ENCODE results near the gene COL4A2.

COL4A2 gene

GRCh38 chr13:110290153-110290552, 16.9 kb upstream of the COL4A2 start:
- DNase-seq (ENCODE audit: low read depth in 2 of 2): no peak

DNA sequence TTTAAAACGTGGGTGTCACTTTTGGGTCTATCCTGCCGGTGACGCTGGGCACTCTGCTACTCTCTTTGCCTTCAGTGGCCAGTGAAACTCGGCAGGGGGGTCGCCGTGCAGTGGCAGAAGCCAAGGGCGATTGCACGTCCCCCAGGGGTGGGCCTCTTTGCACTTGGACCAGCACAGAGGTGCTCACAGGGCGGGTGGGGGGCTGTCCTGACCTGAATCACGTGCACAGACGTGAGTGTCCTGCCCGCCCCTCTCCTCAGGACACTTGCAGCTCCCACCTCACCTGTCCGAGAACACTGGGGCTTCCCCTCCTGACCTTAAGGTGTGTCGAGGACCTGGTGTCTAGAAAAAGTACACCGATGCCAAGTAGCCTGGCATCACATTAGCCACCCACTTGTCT, 16.3 kb upstream of the COL4A2 start:
- no peak for DNase-seq (ENCODE audit: low read depth in 2 of 2)

GRCh38 chr13:110291286-110291685, 15.8 kb upstream of the COL4A2 start:
- DNase-seq (ENCODE audit: low read depth in 2 of 2): no peak

DNA sequence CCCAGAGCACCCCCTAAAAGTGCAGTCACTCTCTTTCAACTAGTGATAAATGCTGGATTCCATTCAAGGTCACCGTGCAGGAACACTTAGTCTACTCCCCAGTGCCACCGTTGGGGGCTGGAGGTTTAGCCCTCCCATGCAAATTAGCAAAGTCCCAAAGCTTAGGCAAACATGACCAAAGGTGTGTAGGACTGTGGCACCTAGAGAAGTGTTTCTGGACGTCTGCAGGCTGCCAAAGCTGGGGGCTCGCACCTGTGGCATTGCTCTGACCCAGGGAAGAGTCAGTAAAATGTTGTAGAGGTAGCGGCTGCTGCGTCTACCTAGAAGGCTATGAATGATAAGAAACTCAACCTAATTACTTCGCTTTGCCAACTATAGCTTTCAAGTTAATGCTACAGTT, 14.0 kb upstream of the COL4A2 start:
- no peak for DNase-seq (ENCODE audit: low read depth in 2 of 2)

- DNase-seq (ENCODE audit: low read depth in 2 of 2): no peak
Measured at GRCh38 chr13:110293649-110294048, 13.4 kb upstream of the COL4A2 start.

DNA sequence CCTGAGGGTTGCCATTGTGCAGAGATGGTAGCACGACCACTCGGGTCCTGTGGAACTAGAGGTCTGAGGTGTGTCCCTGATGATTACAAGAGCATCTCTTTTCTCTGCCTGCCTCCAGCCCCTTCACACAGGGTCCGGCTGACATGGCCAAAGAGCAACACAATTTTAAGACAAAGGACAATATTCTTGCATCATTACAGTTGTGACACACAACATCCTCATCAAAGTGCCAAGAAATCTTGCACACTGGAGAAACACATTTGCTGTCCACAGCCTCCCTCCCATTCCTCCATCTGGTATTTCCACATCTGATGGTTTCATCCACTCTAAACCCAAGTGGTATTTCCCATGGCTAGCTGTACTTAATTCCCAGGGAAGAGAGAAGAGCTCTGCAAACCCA, 12.9 kb upstream of the COL4A2 start:
- no peak for DNase-seq (ENCODE audit: low read depth in 2 of 2)

DNA sequence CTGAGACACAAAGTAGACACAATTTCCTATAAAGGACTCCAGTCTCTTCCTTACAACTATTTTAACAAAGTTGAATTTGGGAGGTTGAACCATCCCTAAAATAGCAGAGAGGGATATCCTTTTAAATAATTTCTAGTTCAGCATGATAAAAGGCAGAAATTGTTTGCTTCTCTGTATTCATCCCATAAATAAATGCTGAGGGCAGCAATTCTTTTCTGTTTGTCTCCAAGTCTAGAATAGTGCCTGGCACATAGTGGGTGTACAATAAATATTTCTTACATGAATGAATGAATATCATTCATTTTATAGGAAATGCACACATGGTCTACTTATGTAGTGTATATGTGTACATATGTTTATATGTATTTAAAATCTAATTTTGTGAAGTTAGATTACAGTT, 12.5 kb upstream of the COL4A2 start:
- no peak for DNase-seq (ENCODE audit: low read depth in 2 of 2)

DNA sequence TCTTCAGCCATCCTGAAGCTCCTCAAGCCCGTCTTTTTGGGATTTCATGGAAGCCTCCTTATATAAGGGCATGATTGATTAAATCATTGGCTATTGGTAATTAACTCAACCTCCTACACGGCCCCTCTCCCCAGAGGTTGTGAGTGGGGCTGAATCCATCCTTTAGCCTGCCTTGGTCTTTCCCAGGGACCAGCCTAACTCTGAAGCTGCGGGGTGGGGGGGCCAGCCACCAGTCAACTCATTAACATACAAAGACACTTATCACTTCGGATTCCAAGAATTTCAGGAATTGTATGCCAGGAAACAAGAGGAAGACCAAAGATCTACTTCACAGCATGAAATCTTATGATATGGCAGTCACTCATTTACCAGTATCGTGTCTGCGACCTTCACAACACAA, 10.1 kb upstream of the COL4A2 start:
- DNase-seq (ENCODE audit: low read depth in 2 of 2): no peak

- no peak for DNase-seq (ENCODE audit: low read depth in 2 of 2)
Measured at GRCh38 chr13:110297766-110298504, 9.1 kb upstream of the COL4A2 start.

- DNase-seq (ENCODE audit: low read depth in 2 of 2): no peak
Measured at GRCh38 chr13:110298505-110299282, 8.4 kb upstream of the COL4A2 start.

DNA sequence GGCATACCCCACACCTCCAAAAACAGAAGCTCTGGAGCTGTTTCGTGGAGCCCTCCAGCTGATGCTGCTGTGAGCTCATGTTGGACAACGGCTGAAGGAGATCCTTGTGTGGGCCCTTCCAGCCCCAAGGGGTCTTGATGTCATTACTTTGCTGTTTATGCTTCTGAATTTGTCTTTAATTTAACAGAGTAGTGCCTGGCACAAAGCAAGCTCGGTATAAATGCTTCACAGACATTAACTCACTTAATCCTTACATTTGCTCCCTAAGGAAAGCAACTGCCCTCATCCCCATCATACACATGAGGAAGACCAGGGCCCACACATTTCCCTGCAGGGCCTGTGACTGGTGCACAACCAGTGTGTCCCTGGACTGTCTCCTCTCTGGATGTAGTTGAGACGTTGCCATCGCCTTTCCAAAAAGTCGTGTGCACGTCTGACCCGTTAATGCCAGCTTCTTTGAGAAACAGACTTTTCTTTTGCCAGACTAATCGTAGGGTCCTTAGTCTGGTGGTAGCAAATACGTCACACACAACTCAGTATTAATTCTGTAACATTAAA, 7.7 kb upstream of the COL4A2 start:
- no peak for DNase-seq (ENCODE audit: low read depth in 2 of 2)

- no peak for DNase-seq (ENCODE audit: low read depth in 2 of 2)
Measured at GRCh38 chr13:110300090-110300815, 6.8 kb upstream of the COL4A2 start.

GRCh38 chr13:110301083-110301482, 6.0 kb upstream of the COL4A2 start:
- DNase-seq (ENCODE audit: low read depth in 2 of 2): no peak

DNA sequence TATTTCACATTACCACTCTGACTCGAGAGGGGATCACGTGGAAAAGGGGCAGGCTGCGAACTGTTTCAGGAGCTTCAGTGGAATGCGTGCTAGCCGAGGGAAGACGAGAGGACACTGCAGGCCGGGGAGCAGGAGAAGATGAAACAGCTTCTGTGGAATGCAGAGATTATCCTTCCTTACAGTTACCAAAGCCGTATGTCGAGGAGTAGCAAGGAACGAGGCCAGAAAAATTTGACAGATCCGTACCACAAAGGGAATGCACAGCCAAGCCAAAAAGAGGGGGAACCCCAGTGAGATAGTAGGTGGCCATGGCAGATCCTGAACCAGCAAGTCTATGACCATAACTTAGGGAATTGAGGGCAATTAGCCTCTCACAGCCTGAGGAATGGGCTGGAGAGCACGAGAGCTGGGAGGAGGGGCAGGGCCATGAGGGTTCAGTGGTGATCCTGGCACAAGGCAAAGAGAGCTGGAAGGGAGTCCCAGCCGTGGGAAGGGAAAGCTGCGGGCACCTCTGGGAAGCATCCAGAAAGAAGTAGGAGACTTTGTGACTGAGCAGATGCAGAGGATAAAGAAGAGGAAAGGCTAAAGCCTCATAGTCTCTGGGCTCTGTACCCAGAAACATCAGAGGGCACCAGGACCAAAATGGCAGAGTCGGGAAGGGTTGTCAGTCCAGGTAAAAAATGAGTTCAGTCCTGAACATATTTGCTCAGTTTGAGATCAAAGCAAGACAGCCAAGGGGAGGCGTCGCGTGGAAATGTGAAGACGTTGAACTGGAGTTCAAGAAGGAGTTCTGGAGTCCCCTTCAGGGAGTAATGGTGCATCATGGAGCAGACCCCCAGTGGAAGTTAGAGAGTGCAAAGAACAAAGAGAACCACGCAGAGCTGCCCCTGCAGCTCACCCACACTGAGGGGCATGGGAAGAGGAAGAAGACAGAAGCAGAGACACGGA, 5.2 kb upstream of the COL4A2 start:
- no peak for DNase-seq (ENCODE audit: low read depth in 2 of 2)

GRCh38 chr13:110302997-110303396, 4.1 kb upstream of the COL4A2 start:
- no peak for DNase-seq (ENCODE audit: low read depth in 2 of 2)

DNA sequence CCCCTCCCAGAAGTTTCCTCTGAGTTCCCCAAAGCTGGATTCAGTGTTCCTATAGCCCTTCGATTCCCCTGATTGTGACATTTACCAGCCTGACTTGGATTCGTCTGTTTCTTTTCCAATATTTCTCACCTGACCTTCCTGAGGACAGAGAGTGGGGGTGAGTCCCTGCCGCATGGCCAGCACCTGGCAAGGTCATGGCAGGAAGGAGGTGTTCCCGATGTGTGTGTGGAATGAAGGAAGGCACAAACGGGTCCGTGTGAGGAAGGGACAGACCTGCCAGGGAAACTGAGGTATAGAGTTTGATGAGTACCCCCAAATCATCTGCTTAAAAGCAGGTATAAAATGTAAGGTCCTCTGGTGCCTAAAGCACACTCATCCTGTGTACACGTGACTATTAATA, 3.4 kb upstream of the COL4A2 start:
- DNase-seq (ENCODE audit: low read depth in 2 of 2): no peak

GRCh38 chr13:110304256-110304655, 2.8 kb upstream of the COL4A2 start:
- no peak for DNase-seq (ENCODE audit: low read depth in 2 of 2)

GRCh38 chr13:110305001-110305400, 2.1 kb upstream of the COL4A2 start:
- no peak for DNase-seq (ENCODE audit: low read depth in 2 of 2)

DNA sequence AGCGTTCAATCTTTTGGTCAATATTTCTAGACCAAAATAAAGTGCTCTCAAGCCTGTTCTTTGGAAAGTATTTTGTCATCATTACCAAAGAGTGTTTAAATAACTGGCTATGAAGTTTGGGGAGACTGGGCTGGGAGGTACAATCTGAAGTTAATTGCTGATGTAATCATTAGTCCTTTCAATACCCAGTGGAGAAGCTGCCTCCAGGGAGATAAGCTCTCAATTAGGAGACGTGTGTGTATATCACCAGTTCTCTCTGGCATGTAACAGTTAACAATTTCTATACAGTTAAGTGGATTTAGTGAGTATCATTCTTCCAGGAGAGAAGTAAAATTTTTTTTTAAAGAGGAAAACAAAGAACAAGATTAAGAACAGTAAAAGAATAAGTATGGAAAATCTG, 1.5 kb upstream of the COL4A2 start:
- DNase-seq (ENCODE audit: low read depth in 2 of 2): no peak

DNA sequence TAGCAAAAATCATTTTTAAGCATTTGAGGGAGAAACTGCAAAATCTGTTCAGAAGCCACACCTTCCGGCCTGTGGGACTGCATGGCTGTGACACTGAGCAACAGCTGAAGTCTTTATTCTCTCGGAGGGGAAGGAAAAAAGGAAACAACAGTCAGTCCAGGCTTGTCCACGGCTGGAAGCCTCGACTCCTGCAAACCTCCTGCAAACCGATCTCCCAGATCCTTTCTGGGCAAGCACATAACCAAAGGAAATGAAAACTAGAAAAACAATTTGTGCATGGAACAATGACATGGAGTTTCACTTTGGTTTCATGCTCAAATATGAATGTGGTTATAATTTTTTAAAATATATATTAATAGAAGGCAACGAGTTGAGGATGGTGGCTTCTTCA, 1.1 kb upstream of the COL4A2 start:
- no peak for DNase-seq (ENCODE audit: low read depth in 2 of 2)

DNA sequence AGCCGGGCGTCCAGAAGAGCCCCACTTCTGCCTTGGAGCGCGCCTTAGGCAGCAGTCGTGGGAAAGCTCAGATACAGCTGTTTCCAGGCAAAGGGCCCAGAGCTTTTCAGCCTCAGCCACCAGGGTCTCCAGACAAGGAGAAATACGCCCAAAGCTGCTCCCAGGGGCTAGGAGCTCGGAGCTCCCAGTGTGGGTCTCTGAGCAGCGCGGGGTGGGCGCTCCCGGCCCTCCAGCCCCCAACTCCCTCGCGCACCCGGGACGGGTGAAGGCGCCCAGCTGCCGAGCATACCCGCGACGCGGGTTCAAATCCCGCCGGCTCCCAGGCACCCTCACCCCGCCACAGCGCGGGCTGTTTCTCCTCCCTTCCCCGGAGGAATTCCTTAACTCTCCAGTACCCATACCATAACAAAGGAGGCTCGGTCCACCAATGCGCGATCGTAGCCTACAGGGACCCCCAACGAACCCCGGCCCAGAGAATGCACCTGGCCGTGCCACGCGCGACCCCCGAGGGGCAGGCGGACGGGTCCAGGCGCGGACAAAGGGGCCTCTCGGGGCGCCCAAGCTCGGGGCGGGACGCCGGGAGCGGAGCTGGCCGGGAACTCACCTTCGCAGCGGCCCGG, 634 bp upstream of the COL4A2 start:
- no peak for DNase-seq (ENCODE audit: low read depth in 2 of 2)
